Activated effector memory CD4-positive, alpha-beta T cell treated with anti-CD3 and anti-CD28 coated beads, Interleukin-2, amount 50 U/mL, for 16 hours (primary cell): ENCODE results near the gene GALNT10.

Experiments
- DNase-seq: peaks from one replicate; pipeline ENCODE4 v3.0.0-alpha.2; 2020

Gene GALNT10

DNA sequence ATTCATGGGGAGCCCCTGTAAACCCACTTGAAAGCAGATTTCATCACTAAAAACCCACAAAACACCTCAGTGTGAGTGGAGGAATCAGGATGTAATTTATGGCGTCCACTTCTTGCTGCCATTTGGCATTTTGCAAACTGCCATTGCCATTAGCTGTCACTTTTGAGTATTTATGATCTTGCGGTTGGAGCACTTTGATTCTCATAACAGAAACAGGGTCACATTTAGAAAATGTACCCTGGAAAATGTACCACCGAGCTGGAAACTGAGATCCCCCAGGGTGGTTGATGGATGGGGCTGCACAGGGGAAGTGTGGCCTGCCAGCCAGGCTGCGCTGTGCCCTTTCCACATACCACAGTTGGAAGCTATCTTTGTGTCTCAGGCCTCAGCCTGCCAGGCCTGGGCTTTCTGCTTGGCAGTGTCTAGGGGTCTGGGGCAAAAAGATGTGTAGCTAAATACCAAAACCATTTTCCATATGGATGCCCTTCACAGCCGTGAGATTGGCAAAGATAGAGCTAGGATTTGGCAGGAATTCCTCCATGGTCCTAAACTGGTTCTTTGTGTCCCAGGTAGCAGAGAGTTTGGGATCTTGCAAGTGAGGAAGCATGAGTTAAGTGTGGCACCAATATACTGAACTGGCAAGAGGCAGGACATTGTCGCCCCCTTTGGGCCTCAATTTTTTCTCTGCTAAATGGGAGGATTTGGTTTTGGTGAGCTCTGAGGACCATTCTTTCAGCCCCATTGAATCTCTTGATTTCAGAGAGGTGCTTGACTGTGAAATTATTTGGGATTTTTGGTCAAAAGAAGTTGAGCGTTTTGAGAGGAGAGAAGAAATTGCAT is 46.2 kb downstream of the GALNT10 start:
- no peak for DNase-seq

DNA sequence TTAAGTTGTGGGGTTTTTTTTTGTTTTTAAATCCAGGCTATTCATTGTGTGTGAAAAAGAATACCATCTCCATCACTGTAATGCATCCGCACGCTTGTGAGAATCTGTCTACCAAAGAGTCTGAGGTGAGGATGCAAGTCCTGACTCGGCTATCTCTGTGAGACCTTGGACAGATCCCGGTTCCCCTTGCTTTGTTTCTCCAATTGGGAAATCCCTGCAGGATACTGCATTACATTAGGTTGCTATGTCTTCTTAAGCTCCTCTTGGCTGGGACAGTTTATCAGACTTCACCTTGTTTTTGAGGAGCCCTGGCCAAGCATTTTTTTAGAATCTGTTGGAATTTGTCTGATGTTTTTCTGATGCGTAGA is 46.8 kb downstream of the GALNT10 start:
- no peak for DNase-seq

DNA sequence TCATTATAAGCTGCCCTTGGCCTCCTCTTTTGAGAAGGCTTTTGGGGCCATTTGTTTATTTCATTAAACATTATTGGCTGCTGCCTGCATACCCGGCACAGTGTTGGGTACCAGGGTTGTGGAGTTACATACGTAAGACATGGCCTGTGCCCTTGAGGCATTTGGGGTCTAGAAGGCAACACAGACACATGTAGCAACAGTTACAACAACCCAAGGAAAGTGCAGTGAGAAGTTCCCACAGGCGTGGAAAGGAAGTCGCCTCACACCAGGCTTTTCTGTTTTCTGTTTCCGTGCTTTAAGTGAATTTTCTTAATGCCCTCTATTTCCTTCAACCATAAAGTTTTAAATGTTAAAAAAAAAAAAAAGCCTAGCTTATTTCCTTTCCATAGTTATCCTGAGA is 47.4 kb downstream of the GALNT10 start:
- no peak for DNase-seq

DNA sequence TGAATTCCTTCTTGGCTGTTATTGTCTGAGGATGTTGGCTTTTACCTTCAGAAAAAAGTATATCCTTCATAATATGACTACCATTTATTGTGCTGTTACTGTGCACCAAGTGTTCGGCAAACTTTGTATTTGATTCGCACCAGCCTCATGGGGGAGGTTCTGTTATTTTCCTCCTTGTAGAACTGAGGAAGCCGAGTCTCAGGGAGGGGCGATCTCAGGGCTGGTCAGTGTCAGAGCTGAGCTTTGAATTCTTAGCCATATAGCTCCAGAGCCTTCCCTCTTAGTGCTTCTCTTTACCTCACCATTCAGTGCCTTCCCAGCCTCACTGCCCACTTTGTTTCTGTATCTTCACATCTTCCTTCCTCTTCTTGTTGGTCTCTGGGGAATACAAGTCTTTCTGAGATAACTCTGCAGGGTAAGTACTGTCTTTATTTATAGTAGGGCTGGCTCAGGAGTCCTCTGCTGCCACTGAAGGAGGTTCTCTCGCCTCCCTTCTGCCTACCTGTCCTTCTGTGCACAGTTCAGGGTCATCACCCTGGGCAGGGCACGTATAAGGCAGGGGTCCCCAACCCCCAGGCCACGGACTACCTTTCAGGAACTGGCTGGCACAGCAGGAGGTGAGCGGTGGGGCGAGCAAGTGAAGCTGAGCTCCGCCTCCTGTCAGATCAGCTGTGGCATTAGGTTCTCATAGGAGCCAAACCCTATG is 48.4 kb downstream of the GALNT10 start:
- no peak for DNase-seq

DNA sequence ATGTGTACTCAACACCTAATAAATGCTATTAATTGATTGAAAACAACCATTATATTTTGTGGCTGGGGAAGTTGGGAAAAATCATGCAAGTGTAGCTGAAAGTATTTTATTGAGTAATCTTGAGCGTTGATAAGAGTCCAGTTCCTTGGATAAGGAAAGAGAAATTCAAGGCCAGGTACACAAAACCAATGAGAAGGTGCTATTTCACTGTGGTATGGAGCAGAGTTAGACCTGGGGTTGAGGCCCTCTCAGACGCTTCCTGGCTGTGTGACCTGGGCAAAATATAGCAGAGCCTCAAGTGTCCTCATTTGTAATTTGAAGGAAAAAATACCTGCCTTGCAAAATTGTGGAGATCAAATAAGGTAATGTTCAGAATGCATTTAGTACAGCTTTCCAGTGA is 50.1 kb downstream of the GALNT10 start:
- DNase-seq = no peak

DNA sequence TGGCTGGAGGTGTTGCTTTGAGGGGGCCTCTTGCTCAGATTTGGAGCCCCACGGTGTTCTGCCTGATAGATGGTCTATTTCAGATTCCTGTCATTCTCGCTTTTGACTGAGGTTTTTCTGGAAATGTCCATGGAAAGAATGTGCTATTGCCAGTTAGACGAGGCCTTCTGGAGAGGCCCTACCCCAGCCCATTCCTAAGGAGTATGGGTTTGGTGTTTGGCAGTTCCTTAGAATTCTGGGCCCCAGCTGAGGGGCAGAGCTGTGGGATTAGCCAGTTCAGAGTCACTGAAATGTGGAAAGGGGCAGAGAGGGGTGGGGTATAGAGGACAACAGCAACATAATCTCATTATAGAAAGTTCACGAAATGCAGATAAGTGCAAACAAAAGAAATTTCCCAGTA is 50.5 kb downstream of the GALNT10 start:
- no peak for DNase-seq

DNA sequence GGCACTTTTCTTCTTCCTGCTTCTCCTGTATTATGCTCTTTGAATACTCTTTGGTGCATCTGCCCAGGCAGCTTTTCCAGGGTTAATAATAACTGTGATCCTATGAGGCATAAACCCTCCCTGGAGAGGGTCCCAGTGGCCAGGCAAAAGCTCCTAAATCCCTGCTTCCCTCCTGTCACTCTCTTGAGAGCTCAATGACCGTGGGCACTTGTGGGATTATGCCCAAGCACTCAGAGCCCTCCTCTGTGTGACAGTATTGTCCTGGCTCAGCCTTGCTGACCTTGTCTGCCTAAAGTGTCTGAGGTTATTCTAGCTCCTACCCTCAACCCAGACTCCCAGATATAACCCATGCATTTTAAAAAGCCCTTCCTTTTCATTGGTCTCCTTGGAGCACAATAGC is 51.9 kb downstream of the GALNT10 start:
- DNase-seq = no peak

DNA sequence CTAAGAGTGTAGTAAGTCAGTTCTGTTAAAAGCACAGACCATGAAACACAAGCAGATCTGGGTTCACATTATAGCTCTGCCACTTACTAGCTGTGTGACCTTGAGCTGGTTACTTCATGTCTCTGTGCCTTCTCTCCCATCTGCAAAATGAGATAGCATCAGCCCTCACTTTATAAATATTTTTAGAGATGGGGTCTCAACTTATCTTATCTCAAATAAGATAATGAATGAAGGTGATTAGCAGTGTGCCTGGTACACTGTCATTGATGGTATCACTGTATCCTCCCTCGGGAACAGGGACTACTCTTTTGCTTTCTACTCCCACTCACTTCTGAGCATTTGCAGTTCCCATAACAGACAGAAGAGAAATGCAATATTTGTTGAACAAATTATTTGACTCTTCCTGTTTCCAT is 52.4 kb downstream of the GALNT10 start:
- no peak for DNase-seq

DNA sequence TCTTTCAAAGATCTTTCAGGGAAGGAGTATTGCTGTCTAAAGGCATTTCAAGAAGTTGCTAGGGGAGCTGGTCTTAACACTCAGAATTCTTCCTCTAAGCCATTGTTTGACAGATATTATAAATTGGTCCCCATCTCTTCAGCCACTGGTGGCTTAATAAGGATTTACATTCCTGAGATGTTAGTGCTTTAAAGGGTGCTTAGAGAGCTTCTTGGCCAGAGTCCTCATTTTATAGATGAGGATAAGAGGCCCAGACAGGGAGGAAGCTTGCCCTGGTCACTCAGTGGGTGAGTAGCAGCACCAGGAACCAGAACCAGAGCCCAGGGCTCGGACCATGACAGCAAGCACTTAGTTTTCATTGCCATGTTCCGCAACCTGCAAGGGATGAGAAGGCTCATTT is 53.2 kb downstream of the GALNT10 start:
- DNase-seq = no peak

DNA sequence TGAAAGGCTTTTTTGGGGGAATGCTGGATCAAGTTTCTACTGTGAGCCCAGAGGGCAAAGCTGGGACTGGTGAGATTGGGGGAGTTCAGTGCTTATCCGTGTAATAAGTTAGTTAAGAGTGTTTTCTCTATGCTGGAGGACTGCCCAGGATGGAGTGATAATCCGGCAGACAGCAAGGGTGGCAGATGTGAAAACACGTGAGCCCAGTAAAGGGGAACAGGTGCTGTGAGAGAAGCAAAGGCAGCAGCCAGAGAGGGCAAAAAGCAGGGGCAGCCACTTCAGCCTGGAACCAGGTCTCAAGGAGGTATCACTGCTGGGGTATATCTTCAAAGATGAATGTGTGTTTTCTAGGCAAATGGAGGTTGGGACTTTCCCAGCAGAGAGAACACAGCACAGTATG is 53.9 kb downstream of the GALNT10 start:
- no peak for DNase-seq

DNA sequence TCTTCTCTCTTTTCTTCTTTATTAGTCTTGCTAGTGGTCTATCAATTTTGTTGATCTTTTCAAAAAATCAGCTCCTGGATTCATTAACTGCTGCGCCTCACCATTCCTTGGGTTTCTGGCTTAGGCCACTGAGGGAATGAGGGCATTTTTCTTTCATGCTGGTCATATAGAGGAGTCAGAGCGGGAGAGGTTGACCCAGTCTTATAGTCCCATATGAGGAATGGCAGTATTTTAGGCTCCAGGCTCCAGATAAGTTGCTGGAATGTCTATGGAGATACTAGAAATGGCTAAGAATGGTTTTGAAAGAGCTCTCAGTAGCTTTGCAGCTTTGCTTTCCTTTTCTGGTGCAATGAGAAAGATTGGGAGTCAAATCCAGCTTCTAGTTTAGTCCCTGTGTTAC is 58.2 kb downstream of the GALNT10 start:
- DNase-seq = no peak

DNA sequence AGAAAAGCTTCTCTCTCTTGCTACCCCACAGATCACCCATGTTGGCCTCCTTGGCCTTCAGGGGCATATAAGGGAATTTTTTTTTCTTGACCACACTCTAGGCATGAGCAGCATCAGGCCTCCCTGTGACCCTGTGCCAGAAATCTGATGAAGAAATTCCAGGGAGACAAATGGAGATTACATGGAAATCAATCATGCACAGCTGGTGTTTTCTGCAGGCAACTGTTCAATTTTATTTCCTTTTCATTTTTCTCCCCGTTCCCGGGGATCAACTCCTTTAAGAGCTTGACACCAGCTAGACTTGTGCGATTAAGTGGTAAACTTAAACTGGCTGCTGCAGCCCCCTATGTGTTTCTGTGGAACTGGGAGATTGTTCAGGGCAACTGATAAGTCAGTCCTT is 59.3 kb downstream of the GALNT10 start:
- DNase-seq = no peak

DNA sequence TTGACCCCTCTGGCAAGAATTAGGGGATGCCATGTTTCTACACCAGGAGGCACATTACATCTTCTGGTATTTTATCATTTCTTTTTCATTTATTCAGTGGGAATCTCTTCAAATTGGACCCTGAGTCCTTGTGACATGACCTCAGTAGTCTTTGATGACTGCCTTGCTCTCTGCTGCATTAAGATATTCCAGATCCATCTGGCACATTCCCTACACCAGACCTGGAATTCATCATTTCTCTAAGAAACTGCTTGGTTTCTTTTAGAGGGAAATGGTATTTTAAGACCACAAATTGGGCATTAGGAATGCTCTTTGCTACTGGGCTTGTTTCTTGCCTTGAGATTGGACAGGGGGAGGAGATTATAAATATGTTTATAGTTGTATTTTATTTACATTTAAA is 61.0 kb downstream of the GALNT10 start:
- DNase-seq = no peak

DNA sequence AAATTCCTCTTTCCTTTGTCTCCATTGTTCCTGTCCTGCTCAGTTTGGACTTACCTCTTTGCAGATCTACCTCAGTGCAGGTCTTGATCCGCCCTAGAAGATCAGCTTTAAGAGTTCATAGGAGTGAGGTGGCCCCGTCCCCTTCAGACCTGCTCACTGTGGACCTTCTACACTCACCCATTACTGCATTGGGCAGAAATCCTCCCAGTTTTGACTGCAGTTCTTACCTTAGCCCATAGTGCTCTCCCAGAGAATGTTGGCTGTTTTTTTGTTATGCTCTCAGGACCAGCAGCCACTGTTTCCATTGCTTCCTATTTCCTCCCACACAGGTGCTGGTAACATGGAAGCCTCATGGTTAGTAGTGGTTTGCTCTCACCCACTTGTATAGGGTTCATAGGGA is 63.3 kb downstream of the GALNT10 start:
- no peak for DNase-seq

DNA sequence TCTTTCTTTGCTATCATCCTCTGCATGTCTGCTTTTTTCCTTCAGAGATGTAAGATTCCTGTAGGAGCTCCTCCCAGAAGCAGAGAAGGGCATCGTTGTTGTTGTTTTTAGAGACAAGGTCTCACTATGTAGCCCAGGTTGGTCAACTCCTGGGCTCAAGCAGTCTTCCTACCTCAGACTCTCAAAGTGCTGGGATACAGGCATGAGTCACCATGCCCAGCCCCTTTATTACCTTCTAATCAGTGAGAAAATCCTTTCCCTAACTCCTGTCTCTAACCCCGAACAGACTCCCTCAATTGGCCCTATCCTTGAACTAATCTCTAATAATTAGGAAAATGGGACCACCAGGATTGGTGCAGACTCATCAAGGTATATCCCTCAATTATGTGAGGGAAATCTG is 64.4 kb downstream of the GALNT10 start:
- no peak for DNase-seq

DNA sequence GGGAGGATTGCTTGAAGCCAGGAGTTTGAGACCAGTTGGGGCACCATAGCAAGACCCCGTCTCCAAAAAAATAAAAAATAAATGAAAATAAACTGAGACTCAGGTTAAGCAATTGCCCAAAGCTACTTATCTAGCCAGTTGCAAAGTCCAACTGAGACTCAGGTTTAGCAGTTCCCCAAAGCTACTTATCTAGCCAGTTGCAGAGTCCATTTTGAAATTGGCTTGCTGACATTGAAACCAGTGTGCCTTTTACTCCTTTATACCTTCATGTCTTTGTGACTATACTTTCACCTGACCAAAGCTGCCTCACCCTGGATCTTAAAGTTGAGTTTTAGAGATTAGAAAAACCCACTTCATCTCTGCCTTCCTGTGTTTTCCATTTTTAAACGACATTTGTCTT is 66.5 kb downstream of the GALNT10 start:
- no peak for DNase-seq

DNA sequence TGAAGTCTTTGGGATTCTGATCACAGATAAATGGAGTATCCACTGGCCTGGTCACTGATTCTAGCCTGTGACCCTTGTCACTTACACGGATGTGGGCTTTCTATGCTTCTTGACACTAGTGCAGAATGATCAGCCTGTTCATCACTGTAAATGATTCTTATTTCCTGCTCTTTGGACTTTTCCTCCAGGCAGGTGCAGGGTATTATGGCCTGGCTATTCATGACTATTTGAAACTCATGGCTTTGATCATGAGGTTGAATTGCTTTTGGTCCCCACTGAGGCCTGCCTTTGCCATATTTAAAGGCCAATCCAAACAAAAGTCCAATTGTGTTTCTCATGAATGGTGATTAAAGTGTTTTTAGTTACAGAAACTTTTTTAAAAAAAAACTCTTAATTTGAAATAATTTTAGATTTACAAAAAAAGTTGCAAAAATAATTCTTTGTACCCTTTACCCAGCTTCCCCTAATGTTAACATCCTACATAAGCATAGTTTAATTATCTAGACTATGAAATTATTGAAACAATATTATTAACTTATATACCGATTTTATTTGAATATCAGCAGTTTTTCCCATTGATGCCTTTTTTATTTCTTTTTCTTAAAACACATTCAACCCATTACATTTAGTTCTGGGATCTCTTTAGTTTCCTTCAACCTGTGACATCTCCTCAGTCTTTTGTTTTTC is 68.1 kb downstream of the GALNT10 start:
- no peak for DNase-seq

DNA sequence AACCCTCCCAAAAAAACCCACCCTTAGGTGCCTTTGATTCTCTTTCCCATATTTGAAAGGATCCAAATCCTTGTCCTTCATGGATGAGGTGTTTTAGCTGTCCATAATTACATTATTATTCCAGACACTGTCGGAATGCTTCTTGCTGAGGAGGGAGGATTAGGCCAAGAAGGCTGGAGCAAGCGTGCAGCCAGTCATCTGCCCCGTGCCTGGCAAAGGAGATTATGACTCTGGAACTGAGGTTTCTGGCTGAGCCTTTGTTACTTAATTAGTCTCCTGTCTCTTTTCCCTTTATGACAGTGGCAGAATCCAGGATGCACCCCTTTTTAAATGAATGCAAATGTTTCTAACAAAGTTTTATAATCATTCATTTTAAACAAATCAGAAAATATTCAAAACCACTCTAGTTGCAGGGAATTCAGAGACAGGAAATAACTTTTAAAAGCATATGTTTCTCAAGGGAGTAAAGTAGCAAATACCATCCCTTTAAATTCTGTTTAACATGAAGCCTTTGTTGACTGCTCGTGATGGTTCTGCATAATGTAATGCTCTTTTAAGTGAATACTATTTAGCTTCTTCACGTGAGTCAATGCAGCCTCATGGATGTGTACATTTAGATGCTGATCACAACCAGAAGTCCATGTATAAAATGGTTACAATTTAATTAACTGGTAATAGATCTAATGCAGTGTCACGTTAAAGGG is 69.8 kb downstream of the GALNT10 start:
- DNase-seq = no peak

DNA sequence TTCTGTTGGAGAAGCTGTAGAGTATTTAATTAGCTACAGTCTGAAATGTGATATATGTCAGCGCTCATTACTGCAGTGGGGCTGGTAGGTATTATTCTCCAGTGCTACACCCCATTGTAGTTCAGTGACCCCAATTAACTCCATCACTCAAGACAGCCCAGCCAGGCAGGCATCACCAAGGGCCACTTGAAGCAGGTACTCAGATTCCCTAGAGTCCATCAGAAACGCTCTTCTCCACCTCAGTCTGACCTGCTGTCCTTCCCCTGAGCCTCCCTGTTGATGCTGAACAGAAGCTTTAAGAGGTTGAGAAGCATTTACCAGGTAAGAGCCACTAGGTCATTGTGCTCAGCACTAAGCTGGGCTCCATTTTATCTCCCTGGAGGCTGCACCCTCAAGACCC is 71.8 kb downstream of the GALNT10 start:
- DNase-seq = no peak

DNA sequence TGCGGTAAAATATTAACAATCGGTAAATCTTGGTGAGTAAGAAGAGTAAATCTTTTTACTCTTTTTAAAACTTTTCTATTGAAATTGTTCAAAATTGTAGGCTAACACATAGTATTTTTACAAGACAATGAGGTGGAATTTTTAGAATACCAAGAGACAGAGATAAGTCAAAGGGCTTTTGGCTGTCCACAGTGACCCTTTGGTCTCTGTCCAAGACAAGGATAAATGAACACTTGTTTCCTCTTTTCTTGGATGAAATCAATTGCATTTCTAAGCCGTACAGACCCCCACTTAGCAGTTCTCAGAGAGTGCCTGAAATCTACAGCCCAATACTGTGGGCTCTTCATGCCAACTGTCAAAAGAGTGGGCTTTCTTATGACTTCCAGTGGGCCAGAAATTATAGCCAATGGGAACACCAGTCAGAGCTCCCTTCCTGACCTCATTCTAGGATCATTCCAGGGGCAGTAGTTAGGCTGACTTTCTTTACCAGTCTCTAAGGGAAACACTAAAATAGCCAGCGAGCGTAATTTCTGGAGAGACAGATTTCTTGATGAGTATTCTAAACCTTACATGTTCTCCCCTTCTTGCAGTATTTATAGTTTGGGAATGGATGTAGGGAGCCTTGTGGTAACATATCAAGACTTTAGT is 74.1 kb downstream of the GALNT10 start:
- DNase-seq = no peak

DNA sequence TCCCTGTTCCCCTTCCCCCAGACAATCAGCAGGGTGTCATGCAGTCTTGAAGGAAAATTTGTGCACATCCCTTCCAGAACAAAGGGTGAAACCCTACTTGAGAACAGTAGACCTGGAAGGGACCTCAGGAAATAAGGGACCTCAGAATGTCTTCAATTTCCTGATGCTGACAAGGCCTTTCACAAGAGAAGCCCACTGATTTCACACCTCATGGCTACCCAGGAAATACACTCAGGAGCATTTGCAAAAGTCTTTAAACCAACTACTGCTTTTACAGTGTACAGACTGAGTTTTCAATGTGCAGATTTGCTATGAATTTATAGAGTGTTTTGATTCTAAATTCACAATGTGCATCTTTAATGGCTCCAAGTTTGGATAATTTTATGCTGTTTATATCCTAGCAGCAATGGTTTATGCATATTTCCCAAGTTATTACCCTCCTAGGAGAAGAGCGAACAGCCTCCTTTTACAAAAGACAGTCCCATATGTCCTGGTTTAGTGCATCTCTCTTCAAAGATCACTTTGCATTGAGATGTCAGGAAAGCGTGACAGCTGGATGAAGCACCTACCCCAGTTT is 74.8 kb downstream of the GALNT10 start:
- DNase-seq = no peak

DNA sequence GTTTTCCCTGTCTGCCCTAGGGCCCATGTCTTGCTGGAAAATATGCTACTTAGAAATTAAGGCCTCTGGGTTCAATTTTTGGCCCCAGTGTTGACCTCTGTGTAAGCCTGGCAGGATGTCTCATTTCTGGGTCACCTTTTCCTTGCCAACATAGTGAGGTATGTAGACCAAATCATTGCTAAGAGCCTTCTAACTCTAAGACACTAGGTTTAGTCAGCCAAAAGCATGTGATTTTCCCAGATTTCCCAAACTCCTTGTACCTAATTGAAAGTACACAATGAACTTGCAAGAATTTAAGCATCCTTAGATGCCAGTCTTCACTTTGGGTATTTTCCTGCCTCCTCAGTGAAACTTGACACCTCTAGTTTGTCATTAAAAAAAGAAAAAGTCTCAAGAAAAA is 77.0 kb downstream of the GALNT10 start:
- no peak for DNase-seq

DNA sequence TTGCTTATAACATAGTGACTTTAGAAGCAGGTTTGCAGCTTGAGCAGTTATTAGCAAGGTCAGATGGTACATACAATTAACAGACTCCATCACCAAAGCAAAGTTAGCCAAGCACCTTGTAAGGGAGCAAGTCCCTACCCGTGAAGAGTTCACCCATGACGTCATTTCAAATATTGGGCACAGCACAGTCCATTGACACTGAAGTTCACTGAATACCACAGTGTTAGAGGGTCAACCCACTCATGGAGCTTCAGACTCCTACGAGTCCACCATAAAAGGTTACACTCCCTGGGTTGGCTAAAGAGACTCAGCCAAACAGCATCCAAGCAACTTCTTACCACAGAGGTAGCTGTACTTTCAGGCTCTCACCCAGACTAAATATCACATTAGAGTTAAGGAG is 77.5 kb downstream of the GALNT10 start:
- no peak for DNase-seq
